NOMO-1 (cell line): ENCODE results near the gene CDH13.

Experiments used
- DNase-seq, 2 experiments: peaks; one replicate each; lab custom pipeline; 2025; ENCODE audit not compliant: unreplicated experiment in 2 of 2; lab: John Stamatoyannopoulos, UW

Gene CDH13

DNA sequence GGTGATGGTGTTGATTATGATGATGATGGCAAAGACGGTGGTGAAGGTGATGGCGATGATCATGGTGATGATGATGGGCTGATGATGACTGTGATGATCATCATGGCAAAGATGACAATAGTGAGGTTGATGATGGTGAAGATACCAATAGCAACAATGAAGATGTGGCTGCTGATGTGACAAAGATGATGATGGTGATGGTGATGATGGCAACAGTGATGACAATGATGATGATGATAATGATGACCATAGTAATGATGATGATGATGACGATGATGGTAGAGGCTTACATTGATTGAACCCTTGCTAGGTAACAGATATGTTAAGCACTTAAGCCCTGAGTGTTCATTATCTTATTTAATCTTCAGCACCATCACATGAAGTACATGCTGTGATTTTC lies 817.2 kb downstream of the CDH13 start:
- DNase-seq, result no peak

DNA sequence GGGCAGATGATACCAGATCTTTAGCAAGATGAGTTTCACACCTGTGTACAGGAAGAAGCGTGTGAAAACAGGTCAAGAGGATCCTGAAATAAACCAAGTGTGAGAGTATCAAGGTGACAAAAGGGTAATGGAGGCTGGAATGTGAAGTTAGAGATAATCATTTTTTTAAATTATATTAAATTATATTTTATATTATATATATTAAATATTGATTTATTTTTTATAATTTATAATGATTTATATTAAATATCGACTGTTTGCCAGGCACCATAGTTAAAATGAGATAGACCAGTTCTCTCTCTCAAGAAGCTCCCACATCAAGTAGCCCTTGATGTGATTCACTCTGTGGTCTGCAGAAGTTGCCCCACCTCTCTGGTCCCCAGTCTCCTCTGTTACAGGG lies 820.8 kb downstream of the CDH13 start:
- DNase-seq, result no peak

- no peak for DNase-seq
Observed at GRCh38 chr16:83449861-83450260, 823.1 kb downstream of the CDH13 start.

DNA sequence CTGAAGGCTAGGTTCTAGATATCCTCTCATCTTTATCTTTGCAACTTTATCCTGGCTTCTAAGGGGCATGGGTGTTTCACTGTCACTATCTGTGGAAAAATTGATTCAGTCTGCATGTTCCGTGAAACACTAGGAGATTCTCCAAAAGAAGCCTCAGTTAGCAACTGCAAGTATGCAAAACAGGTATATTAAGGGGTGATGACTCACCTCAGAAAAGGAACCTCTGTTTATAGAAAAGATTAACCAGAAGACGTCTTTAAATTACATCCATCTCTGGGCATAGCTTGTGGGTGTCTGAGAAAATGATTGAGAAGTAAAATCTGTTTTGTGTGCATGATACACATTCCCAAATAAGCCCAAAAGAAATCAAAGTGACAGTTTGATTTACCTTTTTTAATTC lies 827.2 kb downstream of the CDH13 start:
- DNase-seq, result no peak

DNA sequence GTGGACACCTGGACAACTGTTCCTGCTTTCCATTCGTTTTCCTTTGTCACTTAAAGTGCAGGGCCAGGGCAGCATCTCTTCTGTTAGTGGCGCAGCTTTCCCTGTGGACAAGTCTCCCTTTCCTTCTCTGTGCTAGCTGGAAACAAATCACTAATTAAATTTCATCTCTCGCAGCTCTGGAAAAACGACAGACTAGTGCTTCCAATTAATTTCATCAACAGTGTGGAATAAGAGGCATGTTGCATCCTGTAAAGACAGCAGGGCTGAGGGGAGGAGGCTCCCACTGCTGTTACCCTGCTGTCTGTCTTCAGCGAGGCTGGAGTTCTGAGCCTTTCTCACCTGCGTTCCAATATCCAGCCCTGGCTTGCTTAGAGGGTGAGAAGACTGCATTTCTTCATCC lies 828.9 kb downstream of the CDH13 start:
- DNase-seq, result no peak

DNA sequence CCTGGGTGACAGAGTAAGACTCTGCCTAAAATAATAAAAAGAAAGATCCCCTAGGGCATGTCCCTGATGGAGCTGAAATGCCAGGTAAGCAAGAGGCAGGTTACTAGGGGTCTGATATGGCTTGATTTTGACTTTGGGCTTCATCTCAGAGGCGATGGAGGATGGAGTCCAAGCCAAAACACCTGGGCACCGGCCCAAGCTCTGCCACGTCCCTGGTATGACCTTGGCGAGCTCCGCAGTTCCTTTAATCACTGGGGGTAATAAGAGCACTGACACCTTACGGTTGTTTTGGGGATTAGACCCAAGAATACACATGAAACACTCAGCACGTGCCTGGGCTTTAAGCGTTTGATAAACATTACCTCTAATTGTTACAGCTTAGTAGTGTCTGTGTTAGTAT lies 830.2 kb downstream of the CDH13 start:
- DNase-seq, result no peak

DNA sequence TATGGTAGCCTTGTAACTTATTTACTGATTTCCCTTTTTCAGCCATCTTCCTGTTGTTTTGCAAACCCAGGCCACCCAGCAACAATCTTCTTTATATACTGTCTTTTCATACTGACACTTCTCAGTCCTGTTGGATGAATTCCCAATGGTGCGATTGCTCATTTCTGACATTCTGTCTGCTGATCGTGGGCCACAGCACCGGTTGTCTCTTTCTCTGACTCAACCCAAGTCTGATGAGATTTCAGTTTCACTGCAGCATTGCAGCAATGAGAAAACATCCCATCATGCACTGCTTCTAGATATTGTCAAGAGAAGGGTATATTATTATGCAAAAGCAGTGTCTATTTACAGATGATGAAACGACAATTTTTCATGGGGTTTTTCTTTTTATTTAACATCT lies 831.8 kb downstream of the CDH13 start:
- DNase-seq, result no peak

GRCh38 chr16:83464991-83465390 lies 838.2 kb downstream of the CDH13 start:
- no peak for DNase-seq

- no peak for DNase-seq
Observed at GRCh38 chr16:83470416-83470815, 843.6 kb downstream of the CDH13 start.

- no peak for DNase-seq
Observed at GRCh38 chr16:83472776-83473501, 846.2 kb downstream of the CDH13 start.

DNA sequence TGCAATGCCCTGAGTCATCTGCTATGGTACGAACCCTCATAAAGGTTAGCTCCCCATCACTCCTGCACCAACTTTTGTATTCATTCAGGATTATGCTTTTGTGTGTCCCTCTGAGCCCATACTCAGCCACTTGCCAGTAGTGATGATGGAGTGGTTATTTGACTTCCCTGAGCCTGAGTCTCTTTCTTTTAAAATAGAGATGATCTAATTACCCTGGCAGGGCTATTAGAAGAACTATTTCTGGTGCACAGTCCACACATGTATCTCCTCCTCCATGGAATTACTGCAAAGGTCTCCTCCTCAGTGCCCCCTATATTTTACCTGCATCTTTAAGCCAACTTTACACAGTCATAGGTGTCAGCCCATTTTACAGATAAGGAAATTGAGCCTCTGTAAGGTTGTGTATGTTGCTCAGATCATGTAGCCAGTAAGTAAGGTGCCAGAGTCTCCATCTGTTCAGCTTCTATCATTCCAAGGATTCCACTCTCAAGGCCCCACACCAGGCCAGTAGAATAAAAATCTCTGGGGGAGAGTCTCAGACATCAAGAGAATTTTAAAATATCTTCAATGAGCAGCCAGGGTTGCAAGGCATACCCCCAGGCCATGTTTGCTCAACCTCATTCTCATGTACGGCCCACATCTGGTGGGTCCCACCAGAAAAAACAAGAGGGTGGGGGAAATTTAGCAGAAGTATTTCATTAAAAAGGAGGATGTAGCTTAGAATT lies 847.3 kb downstream of the CDH13 start:
- no peak for DNase-seq

DNA sequence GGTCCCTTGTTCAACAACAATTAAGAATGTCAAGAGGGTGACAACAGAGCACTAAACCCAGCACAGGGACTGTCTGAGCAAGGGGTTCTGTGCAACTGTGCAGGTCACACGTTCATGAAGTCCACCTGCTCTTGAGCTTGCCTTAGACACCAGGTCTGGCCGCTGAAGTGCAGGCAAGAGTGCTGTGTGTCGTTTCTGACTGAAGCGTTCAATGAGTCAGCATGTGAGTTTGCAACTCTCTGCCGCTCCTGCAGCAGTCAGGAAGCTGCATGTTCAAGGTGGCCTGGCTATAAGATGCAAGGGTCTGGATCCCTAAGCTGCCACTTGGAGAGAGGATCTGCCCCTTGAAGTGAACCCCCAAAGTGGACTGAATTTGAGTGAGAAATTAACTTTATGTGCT lies 848.3 kb downstream of the CDH13 start:
- no peak for DNase-seq

DNA sequence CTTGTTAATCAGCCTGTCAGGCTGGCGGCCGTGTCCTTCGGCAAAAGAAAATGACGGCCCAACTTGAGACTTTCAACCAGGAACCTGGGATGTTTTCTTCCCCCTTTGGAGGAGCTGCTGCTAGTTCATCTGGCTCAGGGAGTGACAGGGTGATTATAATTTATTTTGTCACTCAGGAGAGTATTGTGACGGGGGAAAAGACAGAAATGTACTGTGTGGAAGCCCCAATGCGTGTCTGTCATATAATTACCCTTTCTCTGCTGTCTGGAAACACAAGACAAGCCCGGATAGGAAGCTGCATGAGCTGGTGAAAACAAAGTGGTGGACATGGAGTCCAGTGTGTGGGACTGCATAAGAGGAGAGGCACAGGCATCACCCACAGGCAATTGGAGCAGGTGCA lies 854.8 kb downstream of the CDH13 start:
- DNase-seq, result no peak

- no peak for DNase-seq
Observed at GRCh38 chr16:83482545-83483162, 855.9 kb downstream of the CDH13 start.

DNA sequence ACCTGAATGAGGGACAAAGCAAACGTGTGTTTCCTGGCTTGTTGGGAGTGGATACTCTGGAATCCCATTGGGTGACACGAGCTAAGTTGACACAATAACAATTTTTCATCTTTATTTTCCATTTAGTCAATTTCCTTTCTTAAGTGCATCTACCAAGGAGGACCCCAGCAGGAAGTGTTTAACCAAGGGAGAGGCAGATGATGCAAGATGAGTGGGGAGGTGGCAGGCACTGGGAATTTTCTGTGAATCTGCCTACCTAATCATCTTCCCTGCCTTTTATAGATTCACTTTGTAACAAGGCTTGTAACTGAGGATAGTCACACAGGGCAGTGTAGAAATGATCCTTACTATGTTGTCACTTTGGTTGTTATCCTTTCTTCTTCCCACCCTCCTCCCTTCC lies 863.3 kb downstream of the CDH13 start:
- no peak for DNase-seq

DNA sequence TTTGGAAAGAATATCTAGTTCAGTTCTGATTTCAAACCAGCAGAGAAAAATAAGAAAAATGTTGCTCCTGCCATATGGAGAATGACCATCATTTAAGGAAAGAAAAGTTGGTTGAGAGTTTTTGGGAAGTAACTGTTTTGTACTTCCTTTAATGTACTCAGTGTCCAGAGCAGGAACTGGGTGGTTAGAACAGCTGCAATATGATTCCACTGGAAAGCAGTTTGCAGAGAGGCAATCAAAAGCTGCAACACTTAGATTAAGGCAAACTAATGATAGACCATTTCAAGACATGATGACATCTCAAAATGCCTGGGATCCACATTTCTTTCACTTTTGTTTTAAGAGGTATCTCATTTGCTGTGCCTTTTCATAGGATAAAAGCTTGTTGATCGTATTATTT lies 867.7 kb downstream of the CDH13 start:
- no peak for DNase-seq

- DNase-seq, result no peak
Observed at GRCh38 chr16:83501481-83501880, 874.7 kb downstream of the CDH13 start.

DNA sequence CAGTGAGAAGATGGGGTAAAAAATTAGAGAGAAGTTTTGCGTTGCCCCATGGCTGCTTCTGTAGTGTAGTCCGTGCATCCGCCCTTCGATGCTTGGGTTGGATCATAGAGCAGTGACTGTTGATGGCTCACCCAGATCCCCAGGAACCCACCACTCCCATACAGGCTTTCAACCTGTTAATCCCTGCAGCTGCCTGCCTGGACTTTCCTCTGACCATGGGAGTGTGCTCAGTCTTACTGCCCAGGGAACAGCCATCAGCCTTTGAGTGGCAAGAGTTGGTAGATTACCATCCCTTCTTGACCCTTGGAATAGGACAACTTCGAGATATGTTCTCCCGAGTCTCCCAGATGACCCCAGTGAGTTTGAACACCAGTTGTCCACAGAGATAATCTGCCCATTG lies 881.5 kb downstream of the CDH13 start:
- no peak for DNase-seq

GRCh38 chr16:83509316-83509715 lies 882.5 kb downstream of the CDH13 start:
- no peak for DNase-seq

- no peak for DNase-seq
Observed at GRCh38 chr16:83510906-83511305, 884.1 kb downstream of the CDH13 start.

GRCh38 chr16:83513008-83513755 lies 886.4 kb downstream of the CDH13 start:
- no peak for DNase-seq
